ENCODE results near the gene COL19A1.

COL19A1 gene

DNA sequence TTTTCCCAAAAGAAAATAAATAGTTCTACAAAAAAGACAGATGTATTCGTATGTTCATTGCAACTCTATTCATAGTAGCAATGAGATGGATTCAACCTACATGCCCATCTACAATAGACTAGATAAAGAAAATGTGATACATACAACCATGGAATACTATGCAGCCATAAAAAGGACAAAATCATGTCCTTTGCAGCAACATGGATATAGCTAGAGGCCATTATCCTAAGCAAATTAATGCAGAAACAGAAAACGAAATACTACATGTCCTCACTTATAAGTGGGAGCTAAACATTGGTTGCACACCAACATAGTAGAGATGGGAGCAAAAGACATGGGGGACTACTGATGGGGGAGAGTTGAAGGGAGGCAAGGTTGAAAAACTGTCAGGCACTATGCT is 278.8 kb downstream of the COL19A1 start:
- no peak overlapping the region for H3K4me3 ChIP-seq (ENCODE audit: low read length)
- no peak for TF ChIP-seq ZNF274 (IDR thresholded peaks at IDR 0.05; ENCODE audit: low read depth, low read length)

DNA sequence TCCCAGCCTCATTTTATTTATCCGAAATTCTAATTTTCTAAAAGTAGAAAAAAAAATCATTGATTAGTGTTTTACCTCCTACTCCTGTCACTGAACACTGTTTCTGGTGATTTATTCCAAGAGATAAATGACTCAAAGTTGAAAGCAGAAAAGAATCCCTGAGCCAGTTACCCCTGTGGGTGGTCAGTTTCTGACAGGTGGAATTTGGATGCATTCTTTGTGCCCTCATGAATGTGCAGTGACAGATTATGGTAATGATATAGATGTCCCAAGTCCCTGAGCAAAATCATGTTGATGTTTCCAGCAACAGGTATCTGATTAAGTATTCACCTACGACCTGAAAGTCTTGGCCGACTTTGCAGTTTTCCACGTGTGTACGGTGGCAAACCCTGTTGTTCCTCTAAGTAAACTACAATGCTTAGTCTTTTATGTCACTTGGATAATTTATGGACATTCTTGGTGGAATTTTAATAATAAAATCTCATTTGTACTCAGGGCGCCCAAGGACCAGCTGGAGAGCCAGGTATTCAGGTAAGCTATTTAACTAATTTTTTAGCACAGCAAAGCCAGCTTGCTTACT is 282.9 kb downstream of the COL19A1 start:
- no peak overlapping the region for H3K4me3 ChIP-seq (ENCODE audit: low read length)
- TF ChIP-seq ZNF274 (IDR thresholded peaks at IDR 0.05; ENCODE audit: low read depth, low read length), result no peak

- TF ChIP-seq ZNF274 (IDR thresholded peaks at IDR 0.05; ENCODE audit: low read depth, low read length), result no peak
- H3K4me3 ChIP-seq (ENCODE audit: low read length), result no peak overlapping the region
These were observed 284.2 kb downstream of the COL19A1 start for GRCh38 chr6:70150521-70150920.

DNA sequence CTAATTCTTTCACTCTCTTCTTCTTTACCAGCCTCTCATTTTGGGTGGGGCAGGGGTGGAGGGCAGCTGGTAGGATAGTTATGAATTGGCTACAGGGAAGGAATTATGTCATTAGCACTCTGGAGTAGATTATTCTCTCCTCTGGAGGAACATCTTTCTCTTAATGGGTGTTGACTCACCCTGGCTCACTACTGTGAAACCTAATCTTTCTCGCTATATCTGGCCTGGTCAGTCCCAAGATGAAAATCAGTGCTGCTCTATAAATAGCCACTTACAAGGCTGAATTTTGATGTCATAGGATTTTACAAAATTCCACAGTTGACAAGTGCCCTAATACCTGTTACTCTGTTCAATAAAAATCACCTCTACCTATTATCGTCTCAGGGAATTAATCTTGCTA is 285.3 kb downstream of the COL19A1 start:
- H3K4me3 ChIP-seq (ENCODE audit: low read length), result no peak overlapping the region
- TF ChIP-seq ZNF274 (IDR thresholded peaks at IDR 0.05; ENCODE audit: low read depth, low read length), result no peak

GRCh38 chr6:70152786-70153185 is 286.4 kb downstream of the COL19A1 start:
- no peak for TF ChIP-seq ZNF274 (IDR thresholded peaks at IDR 0.05; ENCODE audit: low read depth, low read length)
- no peak overlapping the region for H3K4me3 ChIP-seq (ENCODE audit: low read length)

- TF ChIP-seq ZNF274 (IDR thresholded peaks at IDR 0.05; ENCODE audit: low read depth, low read length), result no peak
- no peak overlapping the region for H3K4me3 ChIP-seq (ENCODE audit: low read length)
These were observed 290.7 kb downstream of the COL19A1 start for GRCh38 chr6:70157086-70157485.

GRCh38 chr6:70160276-70160675 is 293.9 kb downstream of the COL19A1 start:
- TF ChIP-seq ZNF274 (IDR thresholded peaks at IDR 0.05; ENCODE audit: low read depth, low read length), result no peak

DNA sequence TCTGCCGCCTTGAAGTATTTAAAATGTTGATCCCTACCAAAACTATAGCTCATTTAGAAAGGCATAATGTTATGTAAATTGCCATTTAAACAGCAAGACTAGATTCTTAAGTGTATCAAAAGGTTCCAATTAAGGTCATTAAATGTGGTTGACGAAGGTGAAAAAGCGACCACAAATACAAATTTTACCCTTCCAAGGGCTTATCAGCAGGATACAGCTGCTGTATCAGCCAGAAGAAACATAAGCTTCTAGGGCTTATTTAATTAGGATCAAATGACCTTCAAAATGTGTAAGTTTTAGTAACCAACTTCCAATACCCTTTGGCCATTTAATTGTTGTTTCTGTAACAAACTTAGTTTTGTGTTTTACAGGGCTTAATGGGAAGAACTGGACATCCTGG is 296.6 kb downstream of the COL19A1 start:
- H3K4me3 ChIP-seq (ENCODE audit: low read length), result no peak overlapping the region
- no peak for TF ChIP-seq ZNF274 (IDR thresholded peaks at IDR 0.05; ENCODE audit: low read depth, low read length)

More at GRCh38 chr6:70160276-70160675, 293.9 kb downstream of the COL19A1 start:
- H3K4me3 ChIP-seq (ENCODE audit: low read length), result no peak overlapping the region

DNA sequence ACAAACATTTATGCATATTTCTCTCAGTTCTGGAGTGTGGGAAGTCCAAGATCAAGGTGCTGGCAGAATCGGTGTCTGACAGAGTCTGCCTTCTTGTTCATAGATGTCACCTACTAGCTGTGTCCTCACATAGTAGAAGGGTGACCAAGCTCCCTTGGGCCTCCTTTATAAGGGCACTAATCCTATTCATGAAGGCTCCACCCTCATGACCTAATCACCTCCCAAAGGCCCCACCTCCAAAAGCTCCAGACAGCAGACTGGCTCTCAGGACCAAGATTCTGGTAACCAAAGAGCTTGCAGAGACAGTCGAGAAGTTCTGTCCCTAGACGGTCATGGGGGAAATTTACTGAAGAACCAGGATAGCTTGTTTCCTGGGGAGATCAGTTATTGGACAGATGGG is 297.4 kb downstream of the COL19A1 start:
- TF ChIP-seq ZNF274 (IDR thresholded peaks at IDR 0.05; ENCODE audit: low read depth, low read length), result no peak
- H3K4me3 ChIP-seq (ENCODE audit: low read length), result no peak overlapping the region

DNA sequence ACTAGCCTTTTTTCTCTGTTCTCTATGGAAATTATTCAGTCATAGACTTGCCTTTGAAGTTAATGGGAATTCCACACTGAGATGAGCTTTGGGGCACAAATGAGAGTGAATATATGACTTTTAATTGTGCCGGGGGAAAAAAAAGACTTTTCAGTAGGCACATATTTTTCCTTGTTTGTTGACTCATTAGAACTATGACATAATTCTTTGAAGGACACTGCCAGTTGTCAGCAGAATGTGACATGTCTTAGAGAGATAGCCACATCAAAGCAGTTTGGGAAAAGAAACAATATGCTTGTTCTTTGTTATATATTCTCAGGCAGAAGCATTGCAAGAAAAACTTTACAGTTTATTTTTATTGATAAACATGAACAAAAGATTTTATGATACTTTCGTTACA is 298.2 kb downstream of the COL19A1 start:
- H3K4me3 ChIP-seq (ENCODE audit: low read length), result no peak overlapping the region
- no peak for TF ChIP-seq ZNF274 (IDR thresholded peaks at IDR 0.05; ENCODE audit: low read depth, low read length)

DNA sequence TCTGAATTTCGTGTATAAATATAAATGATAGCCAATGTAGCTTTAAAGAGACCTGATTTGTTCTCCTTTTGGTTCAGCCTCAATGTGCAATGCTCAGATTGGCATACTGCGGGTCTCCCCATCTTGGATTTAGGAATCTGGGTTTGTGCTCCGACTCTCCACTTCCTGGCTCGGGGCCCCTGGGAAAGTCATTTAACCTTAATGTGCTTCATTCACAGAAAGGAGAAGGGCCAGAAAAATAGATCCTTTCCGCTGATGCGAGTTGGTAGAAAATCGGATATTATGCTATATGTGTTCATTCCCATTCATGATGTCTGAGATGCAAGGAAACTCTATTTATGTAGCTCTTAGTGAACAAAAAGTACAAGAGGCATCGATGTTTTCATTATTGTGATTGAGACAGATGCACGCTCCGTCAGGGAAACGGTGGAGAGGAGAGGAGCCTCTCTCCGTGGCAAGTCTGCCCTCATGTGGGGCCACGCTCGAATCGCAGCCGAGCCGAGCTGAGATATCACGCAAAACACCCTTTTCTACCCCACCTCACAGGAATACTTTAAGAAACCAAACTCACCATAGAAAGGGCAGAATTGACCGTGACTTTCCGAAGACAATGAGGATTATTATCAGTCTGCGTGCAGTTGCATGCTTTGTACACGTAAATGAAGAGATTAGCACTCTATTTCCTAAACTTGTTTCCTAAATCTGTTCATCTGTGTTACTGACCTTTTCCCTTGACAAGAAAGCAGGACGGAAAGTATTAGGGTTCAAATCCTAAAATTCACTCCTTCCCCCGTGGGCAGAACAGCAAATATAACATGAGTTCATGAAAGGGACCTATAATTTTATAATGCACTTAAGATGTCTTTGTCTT is 300.0 kb downstream of the COL19A1 start:
- no peak for TF ChIP-seq ZNF274 (IDR thresholded peaks at IDR 0.05; ENCODE audit: low read depth, low read length)
- H3K4me3 ChIP-seq (ENCODE audit: low read length), result no peak overlapping the region

DNA sequence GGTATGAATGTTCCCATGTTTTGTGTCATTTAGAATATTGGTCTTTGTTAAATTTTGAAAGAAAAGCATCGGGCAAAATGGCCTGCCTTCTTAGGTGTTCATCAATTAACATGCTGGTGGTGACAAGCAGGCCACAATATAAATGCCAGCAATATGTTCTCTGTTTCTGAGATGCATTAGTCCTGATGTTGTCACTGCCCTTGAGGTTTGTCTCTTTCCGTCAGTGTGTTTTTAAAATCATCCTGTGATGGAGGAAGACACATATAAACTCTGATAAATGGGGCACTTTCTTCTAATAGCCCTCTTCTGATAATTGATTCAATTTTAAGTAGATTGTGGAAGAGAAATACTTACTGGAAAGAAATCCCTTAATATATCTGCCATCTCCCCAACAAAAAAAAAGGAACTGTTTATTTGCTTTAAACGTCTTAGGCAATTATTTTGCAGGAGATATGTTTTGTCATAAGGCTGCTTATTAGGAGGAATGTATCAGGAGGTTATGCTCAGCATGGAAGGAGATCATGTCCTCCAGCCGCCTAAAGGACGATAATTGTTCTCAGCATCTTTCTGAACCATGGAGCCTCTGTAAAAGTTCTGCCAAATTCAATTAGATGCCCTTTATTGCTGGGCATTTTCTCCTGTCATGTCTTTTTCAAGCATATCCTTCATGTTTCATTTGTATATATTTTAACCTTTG is 302.5 kb downstream of the COL19A1 start:
- H3K4me3 ChIP-seq (ENCODE audit: low read length), result no peak overlapping the region
- TF ChIP-seq ZNF274 (IDR thresholded peaks at IDR 0.05; ENCODE audit: low read depth, low read length), result no peak

DNA sequence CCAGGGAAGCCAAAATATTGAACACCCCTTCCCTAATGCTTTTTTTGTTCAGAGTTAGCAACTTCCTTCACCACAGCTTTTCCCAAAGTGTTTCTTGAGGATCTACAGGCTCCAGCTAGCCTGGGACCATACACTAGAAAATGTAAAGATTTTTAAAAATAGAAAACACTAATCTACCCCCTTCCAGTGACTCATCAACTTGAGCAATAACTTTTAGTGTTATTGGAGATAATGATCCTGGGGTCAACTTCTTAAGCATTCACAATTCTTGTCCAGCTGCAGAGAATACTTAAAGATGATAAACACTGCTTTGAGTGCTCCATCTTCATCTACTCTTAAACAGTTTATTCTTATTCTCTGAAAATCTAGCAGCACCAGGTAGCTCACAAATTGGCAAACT is 304.9 kb downstream of the COL19A1 start:
- no peak for TF ChIP-seq ZNF274 (IDR thresholded peaks at IDR 0.05; ENCODE audit: low read depth, low read length)
- H3K4me3 ChIP-seq (ENCODE audit: low read length), result no peak overlapping the region

DNA sequence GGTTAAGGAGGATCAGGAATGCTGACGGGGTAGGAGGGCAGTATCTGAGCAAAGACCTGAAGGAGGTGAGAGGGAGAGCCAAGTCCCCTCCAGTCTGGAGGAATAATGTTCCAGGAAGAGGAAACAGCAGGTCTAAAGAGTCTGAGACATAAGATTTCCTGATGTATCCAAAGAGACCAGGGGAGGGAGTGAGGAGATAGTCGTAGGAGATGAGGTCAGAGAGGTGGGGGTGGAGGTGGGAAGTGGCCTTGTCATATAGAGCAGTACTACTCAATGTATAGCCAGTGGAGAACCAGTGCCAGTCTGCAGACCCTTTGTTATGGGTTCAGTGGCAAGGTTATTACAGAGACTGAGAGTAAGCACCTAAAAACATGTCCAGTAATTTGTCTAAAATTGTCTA is 305.9 kb downstream of the COL19A1 start:
- no peak for TF ChIP-seq ZNF274 (IDR thresholded peaks at IDR 0.05; ENCODE audit: low read depth, low read length)

DNA sequence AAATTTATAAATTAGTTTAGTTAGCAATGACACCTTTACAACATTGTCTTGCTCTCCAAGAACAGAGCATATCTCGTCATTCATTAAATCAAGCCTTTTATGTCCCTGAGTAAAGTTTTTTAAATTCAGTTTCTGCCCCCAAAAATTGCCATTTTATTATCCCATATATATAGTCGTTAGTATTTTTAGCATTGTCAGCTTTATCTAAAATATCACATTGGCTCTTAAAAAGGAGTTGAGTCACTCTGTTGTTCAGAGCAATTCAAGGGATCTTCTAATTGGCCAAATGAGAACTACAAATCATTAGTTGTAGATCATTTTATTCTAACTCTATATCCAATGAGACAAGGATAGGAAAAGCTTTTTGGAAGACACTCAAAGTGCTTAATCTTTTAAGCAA is 309.4 kb downstream of the COL19A1 start:
- no peak overlapping the region for H3K4me3 ChIP-seq (ENCODE audit: low read length)
- TF ChIP-seq ZNF274 (IDR thresholded peaks at IDR 0.05; ENCODE audit: low read depth, low read length), result no peak

More for the DNA sequence above, 305.9 kb downstream of the COL19A1 start:
- H3K4me3 ChIP-seq (ENCODE audit: low read length), result no peak overlapping the region

Measured in GM08714 (cell line).